Lower leg skin (tissue), 4 donors: ENCODE results near the gene POLR3B. TPM values are rescaled to one million over a fixed set of nuclear protein-coding genes. Genes with fewer than 3 reads are reported as not detected.

ENCODE experiments used
- DNase-seq, 2 donors: peaks; one replicate each; pipeline ENCODE4 v3.0.0-alpha.2; 2019; ENCODE audit warnings: low spot score in 2 of 2
- H3K4me3 ChIP-seq: fragments of 200-600 bp; sonication (generic); 2 replicates; pipeline ENCODE4 v1.5.1; 2017; ENCODE audit warnings: mild to moderate bottlenecking, low read depth; ENCODE audit not compliant: poor library complexity, severe bottlenecking
- CTCF ChIP-seq, 3 donors: fragments of 450-650 bp; IDR thresholded peaks; one replicate each; pipeline ENCODE4 v1.5.1; 2016; ENCODE audit warnings: antibody characterized with exemption in 3 of 3, mild to moderate bottlenecking in 3 of 3, moderate library complexity in 2 of 3
- POLR2A ChIP-seq, 2 donors: fragments of 450-650 bp; IDR thresholded peaks; one replicate each; pipeline ENCODE4 v1.6.1; 2016 to 2017; ENCODE audit warnings: antibody characterized with exemption in 2 of 2, mild to moderate bottlenecking in 1 of 2, moderate library complexity in 1 of 2
- WGBS, 2 donors: methylation state at CpG; one replicate each; pipeline ENCODE4 v1.1.5; 2018; 5-methylcytosine and 5-hydroxymethylcytosine counted together
- intact Hi-C: fragments of 100-400 bp; cut with DNase I; formaldehyde crosslinking; loops from one replicate; pipeline ENCODE4 v1.15.0; 2023; ENCODE audit warnings: low total_unique reads
- total RNA-seq, 4 donors: library from RNA; depleted of rRNA; stranded (reverse); fragments of >200 nt; gene quantifications; one replicate each; pipeline ENCODE4 v1.1.0, GENCODE V29; 2016

POLR3B gene
- 10 to 100 TPM in 3 of 4 donors, 1 to 10 TPM in 1; 9.4 to 12.9 (median 12.1) TPM for total RNA-seq

- TF ChIP-seq CTCF (IDR thresholded peaks at IDR 0.05) (peak in 1 of 3 donors; percentile 76), POLR2A (IDR thresholded peaks at IDR 0.05) (no peak)
- peak within 1 kb of the TSS; percentile 32 for H3K4me3 ChIP-seq
- intact Hi-C loops, result loop anchor here (10.0 kb wide), 1 partner anchor 113 kb away; the partner anchor contains the start of gene CKAP4
- peak; percentile 95 to 99 for DNase-seq
- WGBS, 2 donors, result 0 to 1% methylated on average over 43 to 59 of the region's 63 CpGs
These were observed at the start of gene POLR3B for GRCh38 chr12:106357549-106358395. TSS of gene POLR3B (plus strand) at chr12:106357748. CDS start at chr12:106357880, 132 bp downstream.

GRCh38 chr12:106308121-106308520, 49.4 kb upstream of the POLR3B start:
- 63 to 82% methylated on average over 1 of the region's 1 CpG for WGBS, 2 donors
- no peak for DNase-seq
- intact Hi-C loops, result no loop called here
- TF ChIP-seq CTCF (IDR thresholded peaks at IDR 0.05), result no peak
- TF ChIP-seq POLR2A (IDR thresholded peaks at IDR 0.05), result no peak
- no peak overlapping the region for H3K4me3 ChIP-seq

GRCh38 chr12:106308611-106309010, 48.9 kb upstream of the POLR3B start:
- no peak for DNase-seq
- intact Hi-C loops, result no loop called here
- no peak for TF ChIP-seq POLR2A (IDR thresholded peaks at IDR 0.05)
- TF ChIP-seq CTCF (IDR thresholded peaks at IDR 0.05), result no peak
- no peak overlapping the region for H3K4me3 ChIP-seq
- WGBS, 2 donors, result 67 to 77% methylated on average over 3 of the region's 3 CpGs

GRCh38 chr12:106309671-106310505, 47.7 kb upstream of the POLR3B start:
- no peak for TF ChIP-seq POLR2A (IDR thresholded peaks at IDR 0.05)
- no peak for TF ChIP-seq CTCF (IDR thresholded peaks at IDR 0.05)
- WGBS, 2 donors, result 73% methylated on average over 7 of the region's 7 CpGs
- no peak for DNase-seq
- no peak overlapping the region for H3K4me3 ChIP-seq
- intact Hi-C loops, result no loop called here

GRCh38 chr12:106310687-106311086, 46.9 kb upstream of the POLR3B start:
- no peak for TF ChIP-seq POLR2A (IDR thresholded peaks at IDR 0.05)
- TF ChIP-seq CTCF (IDR thresholded peaks at IDR 0.05), result no peak
- WGBS, 2 donors, result 87 to 89% methylated on average over 5 of the region's 5 CpGs

More at GRCh38 chr12:106310687-106311086, 46.9 kb upstream of the POLR3B start:
- H3K4me3 ChIP-seq, result no peak overlapping the region
- intact Hi-C loops, result no loop called here
- DNase-seq, result no peak
